SK-N-MC (cell line): ENCODE measurements around the gene CWH43.
"Not testable (repeated sequence)": the region's sequence is repeated elsewhere in the genome, so short reads cannot be mapped to it uniquely, and the experiment has no call there.

Experiments used
- EZH2 ChIP-seq: fragments of 200-600 bp; sonication (generic); IDR thresholded peaks from one replicate; pipeline ENCODE4 v1.6.1; 2017; ENCODE audit warnings: antibody characterized with exemption
- FOXP2 ChIP-seq: optimal IDR thresholded peaks from 2 replicates; pipeline ENCODE3; 2011; ENCODE audit warnings: mild to moderate bottlenecking, moderate library complexity; ENCODE audit not compliant: insufficient read depth; ENCODE audit errors: extremely low read length, control extremely low read depth
- POLR2AphosphoS5 ChIP-seq: IDR thresholded peaks from 2 replicates; pipeline ENCODE4 v1.6.1; 2012; ENCODE audit warnings: mild to moderate bottlenecking, low read depth, low read length, borderline replicate concordance

DNA sequence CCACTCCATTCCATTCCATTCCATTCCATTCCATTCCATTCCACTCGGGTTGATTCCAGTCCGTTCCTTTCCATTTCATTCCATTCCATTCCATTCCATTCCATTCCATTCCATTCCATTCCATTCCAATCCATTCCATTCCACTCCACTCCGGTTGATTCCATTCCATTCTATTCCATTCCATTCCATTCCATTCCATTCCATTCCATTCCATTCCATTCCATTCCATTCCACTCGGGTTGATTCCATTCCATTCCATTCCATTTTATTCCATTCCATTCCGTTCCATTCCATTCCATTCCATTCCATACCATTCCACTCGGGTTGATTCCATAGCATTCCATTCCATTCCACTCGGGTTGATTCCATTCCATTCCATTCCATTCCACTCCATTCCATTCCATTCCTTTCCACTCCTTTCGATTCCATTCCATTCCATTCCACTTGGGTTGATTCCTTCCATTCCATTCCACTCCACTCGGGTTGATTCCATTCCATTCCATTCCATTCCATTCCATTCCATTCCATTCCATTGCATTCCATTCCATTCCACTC is 116.3 kb downstream of the CWH43 start:
- not testable (repeated sequence) for TF ChIP-seq EZH2, POLR2AphosphoS5, FOXP2
